Chondrocyte (in vitro differentiated cells): ENCODE measurements around the gene CIAO3. TPM values are rescaled to one million over a fixed set of nuclear protein-coding genes. Genes with fewer than 3 reads are reported as not detected.

Experiments
- DNase-seq: peaks from one replicate; pipeline ENCODE4 v3.0.0; 2021; ENCODE audit warnings: mixed read lengths, low spot score
- H3K27ac Mint-ChIP-seq: one replicate; pipeline ENCODE4 v1.8.0; 2021; ENCODE audit warnings: mild to moderate bottlenecking, moderate library complexity, mixed read lengths; ENCODE audit not compliant: unreplicated experiment
- H3K27me3 Mint-ChIP-seq: 2 replicates; pipeline ENCODE4 v1.8.0; 2021; ENCODE audit warnings: low read depth, mixed read lengths
- H3K36me3 Mint-ChIP-seq: 2 replicates; pipeline ENCODE4 v1.8.0; 2021; ENCODE audit warnings: low read depth, mixed read lengths
- H3K4me1 Mint-ChIP-seq: 2 replicates; pipeline ENCODE4 v1.8.0; 2021; ENCODE audit warnings: low read depth, mild to moderate bottlenecking, mixed read lengths
- H3K4me3 Mint-ChIP-seq: one replicate; pipeline ENCODE4 v1.8.0; 2021; ENCODE audit warnings: mild to moderate bottlenecking, moderate library complexity, mixed read lengths; ENCODE audit not compliant: unreplicated experiment
- H3K9me3 Mint-ChIP-seq: 2 replicates; pipeline ENCODE4 v1.8.0; 2021; ENCODE audit warnings: low read depth, mixed read lengths
- total RNA-seq: library from RNA; stranded (reverse); gene quantifications from 3 replicates; pipeline ENCODE4 v1.2.1, GENCODE V29; 2021
- TF ChIP-seq, protein P1 (sequence below): fragments of 200-600 bp; sonication (generic); IDR thresholded peaks from 2 replicates; pipeline ENCODE4 v1.5.0; 2021; ENCODE audit warnings: antibody characterized with exemption, mild to moderate bottlenecking, moderate library complexity

Gene CIAO3
- total RNA-seq, 1 donor from 2014 or later: 22.1 TPM

DNA sequence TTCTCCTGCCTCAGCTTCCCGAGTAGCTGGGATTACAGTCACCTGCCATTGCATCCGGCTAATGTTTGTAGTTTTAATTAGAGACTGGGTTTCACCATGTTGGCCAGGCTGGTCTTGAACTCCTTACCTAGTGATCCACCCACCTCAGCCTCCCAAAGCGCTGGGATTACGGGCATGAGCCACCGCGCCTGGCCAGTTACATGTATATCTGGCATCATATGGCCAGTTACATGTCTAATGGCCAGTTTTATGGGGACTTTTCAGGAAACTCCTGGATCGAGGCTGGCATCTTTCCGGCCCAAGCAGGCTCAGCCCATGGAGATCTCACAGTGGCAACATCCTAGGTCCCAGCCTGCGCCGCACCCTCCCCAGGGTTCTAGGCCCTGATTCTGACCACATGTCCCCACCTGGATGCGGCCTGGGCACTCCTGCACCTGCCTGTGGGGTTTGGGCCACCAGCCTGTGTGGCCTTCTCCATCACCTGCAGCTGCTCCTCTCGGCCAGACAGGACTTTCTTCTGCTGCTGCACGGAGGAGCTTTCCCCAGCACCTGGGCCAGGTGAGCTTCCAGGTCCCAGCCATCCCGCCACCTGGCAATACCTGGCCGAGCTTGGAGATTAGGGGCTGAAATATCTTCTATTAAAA is 1.3 kb upstream of the CIAO3 start:
- TF ChIP-seq, protein P1, sequence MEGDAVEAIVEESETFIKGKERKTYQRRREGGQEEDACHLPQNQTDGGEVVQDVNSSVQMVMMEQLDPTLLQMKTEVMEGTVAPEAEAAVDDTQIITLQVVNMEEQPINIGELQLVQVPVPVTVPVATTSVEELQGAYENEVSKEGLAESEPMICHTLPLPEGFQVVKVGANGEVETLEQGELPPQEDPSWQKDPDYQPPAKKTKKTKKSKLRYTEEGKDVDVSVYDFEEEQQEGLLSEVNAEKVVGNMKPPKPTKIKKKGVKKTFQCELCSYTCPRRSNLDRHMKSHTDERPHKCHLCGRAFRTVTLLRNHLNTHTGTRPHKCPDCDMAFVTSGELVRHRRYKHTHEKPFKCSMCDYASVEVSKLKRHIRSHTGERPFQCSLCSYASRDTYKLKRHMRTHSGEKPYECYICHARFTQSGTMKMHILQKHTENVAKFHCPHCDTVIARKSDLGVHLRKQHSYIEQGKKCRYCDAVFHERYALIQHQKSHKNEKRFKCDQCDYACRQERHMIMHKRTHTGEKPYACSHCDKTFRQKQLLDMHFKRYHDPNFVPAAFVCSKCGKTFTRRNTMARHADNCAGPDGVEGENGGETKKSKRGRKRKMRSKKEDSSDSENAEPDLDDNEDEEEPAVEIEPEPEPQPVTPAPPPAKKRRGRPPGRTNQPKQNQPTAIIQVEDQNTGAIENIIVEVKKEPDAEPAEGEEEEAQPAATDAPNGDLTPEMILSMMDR: no peak
- Mint-ChIP-seq H3K4me1 (peaks cover 13% of the 10 kb centered on the region), H3K27me3 (no peaks in the 10 kb centered on the region), H3K4me3 (no peak overlapping the region), H3K36me3 (peaks cover 5% of the 10 kb centered on the region), H3K9me3 (no peaks in the 10 kb centered on the region), H3K27ac (no peak overlapping the region)
- DNase-seq: no peak

DNA sequence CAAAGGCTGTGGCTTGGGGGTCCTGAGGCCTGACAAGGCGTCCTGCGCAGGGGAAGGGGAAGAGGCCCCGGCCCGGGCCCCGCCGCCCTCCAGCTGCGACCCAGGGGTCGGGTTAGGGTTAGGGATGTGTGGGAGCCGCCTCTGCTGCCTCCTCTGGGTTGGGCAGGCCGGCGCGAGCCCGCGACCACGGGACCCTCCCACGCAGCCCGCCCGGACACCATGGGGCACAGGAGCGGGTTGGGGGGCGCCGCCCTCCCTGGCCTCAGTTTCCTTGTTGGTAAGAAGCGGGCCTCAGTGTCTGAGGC is 386 bp downstream of the CIAO3 start:
- no peak overlapping the region for H3K27ac Mint-ChIP-seq
- H3K9me3 Mint-ChIP-seq: no peaks in the 10 kb centered on the region
- H3K4me1 Mint-ChIP-seq: peaks cover 13% of the 10 kb centered on the region
- no peaks in the 10 kb centered on the region for H3K27me3 Mint-ChIP-seq
- DNase-seq: no peak
- peak overlapping the region; percentile 75 for H3K4me3 Mint-ChIP-seq
- TF ChIP-seq, protein P1: no peak
- H3K36me3 Mint-ChIP-seq: peaks cover 5% of the 10 kb centered on the region

DNA sequence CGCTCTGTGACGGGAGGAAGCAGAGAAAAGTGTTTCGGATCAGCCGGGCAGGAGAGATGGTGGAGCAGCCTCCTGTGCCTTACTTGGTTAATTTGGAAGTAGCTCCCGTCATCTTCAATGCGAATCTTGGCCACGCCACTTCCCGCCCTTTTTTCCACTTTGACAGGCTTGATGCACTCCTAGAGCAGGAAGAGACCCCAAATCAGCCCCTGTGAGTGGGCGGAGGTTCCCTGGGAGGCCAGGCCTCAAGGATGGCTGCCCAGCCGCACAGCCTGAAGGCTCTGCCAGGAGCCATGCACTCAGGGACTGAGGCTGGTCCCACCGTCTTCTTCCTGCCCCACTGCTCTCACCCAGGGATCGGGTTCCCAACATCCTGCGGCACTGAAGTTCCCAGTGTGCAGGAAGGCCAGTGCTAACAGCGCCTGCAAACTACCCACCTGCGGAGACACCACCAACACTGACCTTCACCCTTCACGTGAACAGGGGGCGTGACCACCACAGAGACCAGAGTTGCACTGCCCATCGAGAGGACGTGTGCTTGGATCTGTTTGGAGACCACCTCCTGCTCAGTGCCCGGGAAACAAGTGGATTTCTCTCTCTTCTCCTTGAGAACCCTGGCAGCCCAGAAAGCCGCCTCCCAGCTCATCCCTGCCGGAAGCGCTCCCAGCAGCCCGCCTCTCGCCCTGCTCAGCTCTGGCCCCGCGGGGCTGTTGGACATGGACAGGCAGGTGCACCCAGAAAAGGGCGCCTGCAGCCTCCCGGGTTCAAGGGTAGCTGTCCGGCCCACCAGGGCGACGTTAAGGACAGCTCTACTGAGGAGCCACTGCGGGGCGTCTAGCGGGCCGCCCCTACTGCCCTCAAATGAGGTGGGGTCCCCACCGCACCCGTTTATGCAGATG is 988 bp downstream of the CIAO3 start:
- peak overlapping the region; percentile 75 for H3K4me3 Mint-ChIP-seq
- H3K36me3 Mint-ChIP-seq: peaks cover 8% of the 10 kb centered on the region
- peaks cover 13% of the 10 kb centered on the region for H3K4me1 Mint-ChIP-seq
- no peak for DNase-seq
- no peaks in the 10 kb centered on the region for H3K27me3 Mint-ChIP-seq
- peak overlapping the region; percentile 41 for H3K27ac Mint-ChIP-seq
- no peaks in the 10 kb centered on the region for H3K9me3 Mint-ChIP-seq
- TF ChIP-seq, protein P1: no peak

DNA sequence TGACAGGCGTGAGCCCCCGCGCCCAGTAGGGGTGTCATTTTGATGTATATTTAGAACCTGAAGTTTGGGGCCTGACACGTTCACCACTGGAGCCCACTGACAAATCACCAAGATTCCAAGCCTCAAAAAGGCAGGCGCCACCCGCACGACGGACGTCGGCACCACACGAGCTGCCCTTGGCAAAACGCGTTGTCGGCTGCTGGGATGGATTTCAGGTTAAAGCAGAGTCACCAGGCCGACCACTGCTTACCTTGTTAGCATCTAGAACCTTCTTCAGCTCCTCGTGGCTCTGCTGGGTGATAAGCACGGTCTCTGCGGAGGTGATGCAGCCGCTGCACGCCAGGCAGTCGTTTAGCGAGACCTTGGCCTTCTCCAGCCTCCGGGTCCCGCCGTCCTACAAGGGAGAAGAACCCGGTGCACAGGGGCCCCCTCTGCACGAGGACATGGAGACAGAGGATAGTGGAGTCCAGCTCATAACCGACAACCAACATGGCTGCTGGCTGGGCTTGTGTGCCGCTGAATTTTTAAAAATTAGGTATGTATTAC is 3.8 kb downstream of the CIAO3 start:
- TF ChIP-seq, protein P1: no peak
- DNase-seq: peak; percentile 76
- Mint-ChIP-seq H3K36me3 (peaks cover 8% of the 10 kb centered on the region), H3K27me3 (no peaks in the 10 kb centered on the region), H3K4me3 (no peak overlapping the region), H3K27ac (no peak overlapping the region), H3K4me1 (peaks cover 13% of the 10 kb centered on the region), H3K9me3 (no peaks in the 10 kb centered on the region)

DNA sequence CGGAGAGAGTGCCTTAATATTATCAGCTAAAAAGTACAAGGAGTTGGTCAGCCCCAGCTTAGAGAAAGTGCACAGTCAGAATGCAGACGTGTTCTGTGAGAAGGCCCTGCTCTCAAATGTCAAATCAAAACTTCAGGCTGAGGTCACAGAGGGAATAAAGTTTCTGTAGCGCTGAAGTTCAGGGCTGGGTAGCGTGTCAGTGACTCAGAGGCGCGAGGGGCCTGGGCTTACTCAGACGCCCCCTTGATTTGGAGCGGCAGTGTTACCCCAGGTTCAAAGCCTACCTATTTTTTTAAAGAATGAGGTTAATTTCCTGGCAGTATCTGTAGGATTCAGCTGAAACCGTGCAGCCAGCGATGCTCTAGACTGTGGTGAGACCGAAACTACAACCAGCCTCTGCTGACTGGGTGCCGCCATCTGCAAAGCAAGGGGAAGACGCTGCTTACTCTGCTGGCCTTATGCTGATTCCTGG is 4.8 kb downstream of the CIAO3 start:
- DNase-seq: no peak
- TF ChIP-seq, protein P1: no peak
- H3K27ac Mint-ChIP-seq: no peak overlapping the region
- no peak overlapping the region for H3K4me3 Mint-ChIP-seq
- H3K4me1 Mint-ChIP-seq: peaks cover 13% of the 10 kb centered on the region
- no peaks in the 10 kb centered on the region for H3K9me3 Mint-ChIP-seq
- H3K36me3 Mint-ChIP-seq: peaks cover 8% of the 10 kb centered on the region
- H3K27me3 Mint-ChIP-seq: no peaks in the 10 kb centered on the region
